Measurements from ENCODE around the gene KIAA1614. TPM values are rescaled to one million over a fixed set of nuclear protein-coding genes. Genes with fewer than 3 reads are reported as not detected.

The KIAA1614 gene
- total and polyA plus RNA-seq, 4 donors: 2.1 to 6.4 (median 4.5) TPM

DNA sequence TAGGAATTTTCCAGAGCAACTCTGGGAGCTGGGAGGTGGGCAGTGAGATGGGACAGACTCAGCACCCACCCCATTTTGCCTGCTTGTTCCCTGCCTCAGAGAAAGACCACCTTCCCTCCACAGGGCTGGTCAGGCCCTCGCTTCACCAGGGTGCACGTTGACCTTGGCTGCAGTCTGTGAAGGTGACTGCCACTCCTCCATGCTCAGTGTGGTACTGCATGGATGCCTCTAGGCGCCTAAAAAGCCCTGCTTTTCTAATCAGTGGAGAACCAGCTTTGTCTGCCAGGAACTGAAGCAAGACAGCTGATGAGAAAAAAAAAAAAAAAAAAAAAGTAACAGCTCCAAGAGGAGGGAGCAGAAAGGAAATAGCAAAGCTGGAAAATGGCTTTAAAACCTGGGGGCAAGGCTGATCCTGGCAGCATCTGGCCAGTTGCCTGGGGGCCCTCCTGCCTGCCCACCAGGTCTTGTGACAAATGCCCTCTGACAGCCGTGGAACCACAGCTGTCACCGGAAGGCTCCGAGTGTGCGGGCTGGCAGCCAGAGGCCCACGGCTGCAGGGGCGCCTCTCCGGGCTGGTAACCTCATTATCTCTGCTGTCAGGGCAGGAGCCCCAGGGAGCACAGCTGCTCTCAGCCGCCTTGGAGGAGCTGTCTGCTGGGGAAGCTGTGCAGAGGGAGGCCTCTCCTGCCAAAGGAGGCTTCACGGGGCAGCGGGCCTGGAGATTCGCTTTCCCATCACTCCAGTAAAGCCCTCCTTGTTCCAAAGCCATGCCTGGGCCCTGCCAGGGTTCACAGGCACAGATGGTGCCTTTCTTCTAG lies 13.7 kb downstream of the KIAA1614 start:
- WGBS, 2 donors: 27 to 52% methylated on average over 14 of the region's 14 CpGs
- H3K4me1 ChIP-seq (ENCODE audit: control insufficient read depth in 5 of 5, insufficient read depth in 5 of 5, low read length in 5 of 5): peaks cover 3 to 54% (median 39%) of the 10 kb centered on the region in 5 donors
- DNase-seq: peak; percentile 94 to 96 (median 95)

GRCh38 chr1:180927348-180927747 lies 14.7 kb downstream of the KIAA1614 start:
- Histone ChIP-seq H3K36me3 (ENCODE audit: control insufficient read depth in 4 of 4, insufficient read depth in 4 of 4, low read length in 4 of 4) (peaks cover 0 to 19% (median 9%) of the 10 kb centered on the region in 4 donors), H3K27ac (ENCODE audit: low read depth in 1 of 2, low read length in 1 of 2) (peak overlapping the region in 1 of 2 donors; percentile 54), H3K4me1 (ENCODE audit: control insufficient read depth in 5 of 5, insufficient read depth in 5 of 5, low read length in 5 of 5) (peaks cover 3 to 62% (median 39%) of the 10 kb centered on the region in 5 donors), H3K9ac (ENCODE audit: insufficient read depth in 1 of 2, low read length in 2 of 2) (no peak overlapping the region), H3K4me3 (no peak overlapping the region), H3K27me3 (ENCODE audit: control insufficient read depth in 3 of 3, insufficient read depth in 3 of 3, low read length in 2 of 3) (no peaks in the 10 kb centered on the region), H3K9me3 (ENCODE audit: control insufficient read depth in 4 of 4, insufficient read depth in 3 of 4, low read length in 3 of 4) (no peaks in the 10 kb centered on the region)
- DNase-seq (no peak), ATAC-seq (ENCODE audit: insufficient read depth, low FRiP score) (no peak)
- WGBS, 2 donors: 82 to 86% methylated on average over 13 of the region's 13 CpGs
- TF ChIP-seq CTCF (IDR thresholded peaks at IDR 0.05; ENCODE audit: control extremely low read depth, extremely low read depth): no peak

More for the DNA sequence above, 13.7 kb downstream of the KIAA1614 start:
- no peaks in the 10 kb centered on the region for H3K27me3 ChIP-seq (ENCODE audit: control insufficient read depth in 3 of 3, insufficient read depth in 3 of 3, low read length in 2 of 3)
- ATAC-seq (ENCODE audit: insufficient read depth, low FRiP score): no peak
- peaks cover 0 to 19% (median 9%) of the 10 kb centered on the region in 4 donors for H3K36me3 ChIP-seq (ENCODE audit: control insufficient read depth in 4 of 4, insufficient read depth in 4 of 4, low read length in 4 of 4)
- H3K4me3 ChIP-seq: no peak overlapping the region
- no peaks in the 10 kb centered on the region for H3K9me3 ChIP-seq (ENCODE audit: control insufficient read depth in 4 of 4, insufficient read depth in 3 of 4, low read length in 3 of 4)
- peak overlapping the region; percentile 32 to 54 for H3K27ac ChIP-seq (ENCODE audit: low read depth in 1 of 2, low read length in 1 of 2)
- TF ChIP-seq CTCF (IDR thresholded peaks at IDR 0.05; ENCODE audit: control extremely low read depth, extremely low read depth): no peak
- no peak overlapping the region for H3K9ac ChIP-seq (ENCODE audit: insufficient read depth in 1 of 2, low read length in 2 of 2)

DNA sequence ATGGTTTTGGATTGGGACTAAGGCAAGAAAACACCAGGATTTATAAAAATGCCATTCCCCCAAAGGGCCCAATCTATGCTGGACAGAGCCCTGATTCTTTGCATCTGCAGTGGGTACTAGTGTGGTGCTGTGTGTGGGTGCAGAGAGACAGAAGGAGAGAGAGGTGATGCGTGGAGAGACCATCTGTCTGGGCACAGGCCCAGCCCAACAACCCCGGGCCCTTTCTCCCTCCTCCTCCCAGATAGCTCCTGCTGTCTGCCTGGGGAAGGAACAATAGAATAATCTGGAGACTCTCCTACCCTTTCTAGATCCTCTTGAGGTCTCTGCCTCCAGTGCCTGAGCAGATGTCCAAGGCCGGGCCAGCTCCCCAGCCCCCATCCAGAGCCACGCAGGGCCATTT lies 15.1 kb downstream of the KIAA1614 start:
- peaks cover 3 to 67% (median 40%) of the 10 kb centered on the region in 5 donors for H3K4me1 ChIP-seq (ENCODE audit: control insufficient read depth in 5 of 5, insufficient read depth in 5 of 5, low read length in 5 of 5)
- no peak overlapping the region for H3K27ac ChIP-seq (ENCODE audit: low read depth in 1 of 2, low read length in 1 of 2)
- 75 to 78% methylated on average over 4 of the region's 4 CpGs for WGBS, 2 donors
- H3K9ac ChIP-seq (ENCODE audit: insufficient read depth in 1 of 2, low read length in 2 of 2): no peak overlapping the region
- H3K4me3 ChIP-seq: no peak overlapping the region
- peaks cover 0 to 19% (median 9%) of the 10 kb centered on the region in 4 donors for H3K36me3 ChIP-seq (ENCODE audit: control insufficient read depth in 4 of 4, insufficient read depth in 4 of 4, low read length in 4 of 4)
- ATAC-seq (ENCODE audit: insufficient read depth, low FRiP score) (no peak), DNase-seq (peak in 1 of 3 donors; percentile 45)
- no peaks in the 10 kb centered on the region for H3K9me3 ChIP-seq (ENCODE audit: control insufficient read depth in 4 of 4, insufficient read depth in 3 of 4, low read length in 3 of 4)
- no peak for TF ChIP-seq CTCF (IDR thresholded peaks at IDR 0.05; ENCODE audit: control extremely low read depth, extremely low read depth)
- H3K27me3 ChIP-seq (ENCODE audit: control insufficient read depth in 3 of 3, insufficient read depth in 3 of 3, low read length in 2 of 3): no peaks in the 10 kb centered on the region
